ENCODE results near the gene C9orf50. TPM values are rescaled to one million over a fixed set of nuclear protein-coding genes. Genes with fewer than 3 reads are reported as not detected.

The C9orf50 gene
- total RNA-seq, 1 experiment from 2014 or later = not detected

DNA sequence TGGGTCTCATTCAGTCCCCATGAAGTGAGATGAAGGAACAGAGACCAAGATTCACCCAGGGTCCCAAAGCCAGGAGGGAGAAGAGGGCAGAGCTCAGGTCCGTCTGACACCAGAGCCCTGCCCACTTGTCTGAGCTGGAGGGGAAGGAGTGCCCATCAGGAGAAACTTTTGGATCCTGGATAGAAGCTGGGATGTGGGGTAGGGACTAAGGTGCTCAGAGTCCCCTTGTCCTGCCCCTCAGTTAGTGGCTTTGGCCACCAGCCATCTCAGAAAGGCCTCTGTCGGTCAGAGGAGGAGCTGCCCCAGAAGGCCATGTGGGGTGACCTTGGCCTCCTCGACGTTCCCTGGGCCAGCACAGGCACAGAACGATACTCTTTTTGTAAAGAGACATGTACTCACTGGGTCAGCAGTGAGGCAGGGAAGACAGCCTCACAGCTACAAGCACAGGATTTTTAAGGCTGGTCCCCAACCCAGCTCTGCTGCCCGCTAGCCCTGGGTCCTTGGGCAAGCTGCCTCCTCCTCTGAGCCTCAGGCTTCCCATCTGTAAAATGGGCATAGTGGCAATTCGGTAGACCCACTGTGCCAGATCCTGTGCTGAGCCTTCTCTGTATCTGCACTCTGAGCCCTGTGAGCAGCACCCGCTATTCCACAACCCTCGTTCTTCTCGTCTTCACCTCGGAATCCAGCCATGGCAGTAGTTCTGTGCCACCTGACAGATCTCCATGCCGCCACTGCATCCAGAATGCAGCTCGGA lies 49.4 kb downstream of the C9orf50 start:
- DNase-seq (ENCODE audit: low read depth) = no peak

DNA sequence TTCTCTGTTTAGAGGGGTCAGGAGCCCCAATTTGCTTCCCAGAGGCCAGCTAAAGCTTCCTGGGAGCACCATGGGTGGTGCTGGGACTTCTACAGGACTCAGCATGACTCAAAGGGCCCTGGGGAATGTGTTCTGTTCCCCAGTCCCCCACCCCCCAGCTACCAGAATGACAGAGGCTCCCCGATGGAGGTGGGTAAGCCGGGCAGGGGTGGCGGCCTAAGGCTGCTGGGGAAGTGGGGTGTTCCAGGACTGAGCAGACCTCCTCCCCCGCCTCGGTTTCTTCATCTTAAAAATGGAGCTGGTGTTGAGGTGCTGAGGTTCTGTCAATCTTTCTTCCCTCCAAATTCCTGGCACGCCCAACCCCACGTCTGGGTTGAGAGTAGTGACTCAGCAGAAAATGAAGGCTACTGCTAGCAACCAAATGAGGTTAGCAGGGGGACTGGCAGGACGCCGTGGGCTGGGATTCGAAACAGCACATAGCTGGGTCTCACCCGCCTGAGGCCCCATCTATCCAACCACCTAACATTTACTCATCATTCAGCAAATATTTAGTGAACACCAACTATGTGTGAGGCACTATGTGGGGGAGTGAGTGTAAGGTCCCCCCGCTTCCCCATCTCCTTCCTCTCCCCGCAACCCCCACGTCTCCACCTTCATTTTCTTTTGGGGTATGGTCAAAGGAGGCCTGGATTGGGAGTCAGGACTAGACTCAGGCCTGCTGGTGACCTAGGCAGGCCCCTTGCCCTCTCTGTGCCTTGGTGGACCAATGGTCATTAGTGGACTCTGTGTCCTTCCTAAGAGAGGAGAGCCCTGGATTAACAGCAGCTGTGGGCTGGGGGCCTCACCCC lies 50.2 kb downstream of the C9orf50 start:
- peak; percentile 39 for DNase-seq (ENCODE audit: low read depth)

DNA sequence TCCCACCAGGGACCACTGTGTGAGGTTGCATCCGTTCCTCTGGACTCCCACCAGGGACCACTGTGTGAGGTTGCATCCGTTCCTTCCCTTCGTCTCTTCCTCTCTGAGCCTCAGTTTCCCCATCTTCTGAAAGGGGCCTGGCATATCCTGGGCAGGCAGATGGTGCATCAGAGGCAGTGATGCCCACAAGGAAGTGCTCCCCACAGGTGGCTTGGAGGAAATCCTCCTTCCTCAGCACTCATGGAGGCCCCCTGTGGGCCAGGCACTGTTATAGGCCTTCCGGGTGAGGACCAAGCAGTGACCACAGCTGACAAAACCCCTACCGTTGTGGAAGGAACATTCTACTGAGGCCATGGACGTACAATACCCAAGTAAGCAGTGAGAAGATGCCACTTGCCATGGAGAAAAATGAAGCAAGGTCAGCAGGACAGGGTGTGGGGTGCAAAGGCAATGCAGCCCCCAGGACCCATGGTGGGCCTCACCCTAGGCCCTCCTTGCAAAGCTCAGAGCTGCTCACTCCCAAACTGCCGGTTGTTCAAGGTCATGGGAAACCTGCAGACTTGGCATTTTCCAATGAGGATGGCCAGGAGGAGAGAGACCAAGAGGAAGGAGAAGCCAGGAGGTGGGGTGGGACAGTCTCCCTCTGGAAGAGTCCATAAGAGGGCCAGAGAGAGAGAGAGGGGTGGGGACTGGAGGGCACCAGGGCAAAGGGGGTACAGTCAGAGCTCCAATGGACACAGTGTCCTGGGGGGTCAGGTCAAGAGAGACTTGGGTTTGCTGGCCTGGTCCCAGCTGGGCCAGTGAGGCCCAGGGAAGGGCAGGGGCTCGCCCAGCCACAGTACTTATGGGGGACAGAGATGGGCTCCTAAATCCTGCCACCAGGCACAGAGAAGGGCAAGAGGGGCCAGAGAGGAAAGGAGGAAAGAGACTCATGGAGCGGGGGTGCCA lies 51.1 kb downstream of the C9orf50 start:
- DNase-seq (ENCODE audit: low read depth) = no peak

DNA sequence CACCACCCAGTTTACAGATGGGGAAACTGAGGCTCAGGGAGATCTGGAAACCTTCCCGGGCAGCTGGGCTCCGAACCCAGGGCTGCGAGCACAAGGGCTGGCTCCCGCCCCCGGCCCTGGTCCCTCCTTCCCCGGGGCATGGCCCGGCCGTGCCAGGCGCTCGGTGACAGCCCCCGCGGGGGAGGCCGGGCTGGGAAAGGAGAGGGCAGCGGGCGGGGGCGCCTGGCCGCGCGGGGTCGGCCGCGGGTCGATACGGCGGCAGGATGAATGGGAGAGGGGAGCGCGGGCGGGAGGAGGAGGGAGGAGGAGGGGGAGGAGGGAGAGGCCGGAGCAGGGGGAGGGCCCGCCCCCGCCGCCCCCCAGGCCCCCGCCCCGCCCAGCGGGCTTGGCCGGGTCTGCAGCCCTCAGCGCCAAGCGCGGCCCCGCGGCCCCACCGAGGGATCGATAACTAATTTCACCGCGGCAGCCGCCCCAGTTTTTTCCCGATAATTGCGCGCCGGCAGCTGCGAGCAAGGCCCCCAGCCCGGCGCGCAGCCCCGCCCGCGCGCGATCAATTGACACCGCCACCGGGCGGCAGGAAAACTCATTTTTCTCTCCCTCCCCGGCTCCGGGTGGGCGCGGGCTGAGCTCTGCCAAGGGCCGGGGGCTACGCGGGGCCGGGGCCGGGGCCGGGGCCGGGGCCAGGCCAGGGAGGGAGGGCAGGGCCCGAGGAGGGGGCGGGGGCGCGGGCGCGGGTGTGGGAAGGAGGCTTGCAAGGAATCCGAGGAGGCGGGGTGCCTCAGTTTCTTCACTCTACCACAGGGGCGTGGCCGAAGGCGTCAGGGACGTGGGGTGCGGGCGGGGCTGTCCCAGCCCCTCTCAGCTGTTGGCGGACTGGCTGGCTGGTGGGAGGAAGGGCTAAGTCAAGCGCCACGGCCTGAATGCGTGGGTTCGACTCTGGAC lies 52.1 kb downstream of the C9orf50 start:
- DNase-seq (ENCODE audit: low read depth) = no peak

DNA sequence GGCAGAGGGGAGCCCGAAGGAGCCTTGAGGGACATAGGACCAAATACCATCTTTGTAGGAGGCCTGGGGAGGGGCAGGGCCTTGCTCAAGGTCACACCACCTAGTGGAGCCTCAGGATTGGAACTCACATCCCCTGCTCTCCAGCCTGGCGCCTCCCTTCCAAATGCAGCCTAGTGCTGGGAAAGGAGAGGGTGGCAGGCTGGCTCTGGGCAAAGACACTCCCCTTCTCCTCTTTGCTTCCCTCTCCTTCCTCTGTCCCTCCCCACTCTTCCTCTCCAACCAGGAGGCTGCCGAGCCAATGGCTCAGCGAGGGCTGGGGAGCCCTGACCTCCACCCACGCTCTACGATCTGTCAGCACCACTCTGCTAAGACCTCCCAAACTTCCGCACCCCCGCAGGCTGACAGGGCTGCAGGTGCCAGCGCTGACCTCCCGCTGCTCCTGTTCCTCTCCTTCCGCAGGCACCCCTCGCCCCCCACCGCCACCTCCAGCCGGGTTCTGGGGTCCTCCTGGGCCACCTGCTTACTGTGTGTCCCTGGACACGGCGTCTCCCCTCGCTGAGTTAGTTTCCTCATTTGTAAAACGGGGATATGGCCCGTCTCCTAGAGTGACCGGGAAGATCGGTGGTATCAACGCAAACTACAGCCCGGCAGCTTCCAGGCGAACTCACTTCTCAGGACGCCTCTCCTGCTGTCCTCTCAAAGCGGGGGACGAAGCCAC lies 52.9 kb downstream of the C9orf50 start:
- peak; percentile 48 for DNase-seq (ENCODE audit: low read depth)

DNA sequence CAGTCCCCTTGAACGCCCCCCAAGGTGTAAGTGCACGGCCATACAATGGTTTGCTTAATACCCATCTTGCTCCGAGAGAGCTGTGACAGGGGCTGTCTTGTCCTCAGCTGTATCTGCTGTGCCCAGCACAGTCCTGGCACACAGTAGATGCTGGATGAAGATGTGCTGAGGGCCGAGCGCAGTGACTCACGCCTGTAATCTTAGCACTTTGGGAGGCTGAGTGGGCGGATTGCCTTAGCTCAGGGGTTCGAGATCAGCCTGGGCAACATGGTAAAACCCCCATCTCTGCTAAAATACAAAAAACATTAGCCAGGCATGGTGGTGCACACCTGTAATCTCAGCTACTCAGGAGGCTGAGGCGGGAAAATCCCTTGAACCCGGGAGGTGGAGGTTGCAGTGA lies 53.6 kb downstream of the C9orf50 start:
- DNase-seq (ENCODE audit: low read depth) = no peak

DNA sequence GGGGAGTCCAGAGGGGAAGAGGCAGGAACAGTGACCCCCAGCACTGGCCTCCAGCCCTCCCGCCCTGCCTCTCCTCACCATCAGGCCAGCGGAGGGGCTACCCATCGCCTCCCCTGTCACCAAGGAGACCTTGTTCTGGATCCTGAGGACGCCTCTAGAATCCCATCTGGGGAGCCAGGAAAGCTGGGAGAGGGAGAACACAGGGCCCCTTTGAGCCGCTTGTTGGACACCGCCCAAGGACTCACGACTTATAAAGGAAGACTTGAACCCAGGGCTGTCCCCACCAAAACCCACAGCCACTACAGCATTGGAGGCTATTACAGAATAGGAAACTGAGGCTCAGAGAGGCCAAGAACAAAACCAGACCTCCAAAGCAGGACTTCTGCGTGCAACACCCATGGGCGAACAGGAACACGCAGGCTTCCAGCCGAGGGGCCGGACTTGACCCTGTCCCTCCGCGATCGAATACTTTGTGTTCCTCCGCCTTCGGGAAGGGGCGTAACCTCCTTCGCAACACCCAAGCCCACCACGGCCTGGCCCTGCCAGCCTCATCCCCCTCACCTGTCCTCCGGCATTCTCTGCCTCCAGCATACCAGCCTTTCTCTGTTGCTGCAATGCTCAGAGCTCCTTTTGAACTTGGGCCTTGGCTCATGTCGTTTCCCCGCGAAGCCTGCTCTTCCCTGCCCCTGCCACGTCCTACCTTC lies 54.2 kb downstream of the C9orf50 start:
- no peak for DNase-seq (ENCODE audit: low read depth)

DNA sequence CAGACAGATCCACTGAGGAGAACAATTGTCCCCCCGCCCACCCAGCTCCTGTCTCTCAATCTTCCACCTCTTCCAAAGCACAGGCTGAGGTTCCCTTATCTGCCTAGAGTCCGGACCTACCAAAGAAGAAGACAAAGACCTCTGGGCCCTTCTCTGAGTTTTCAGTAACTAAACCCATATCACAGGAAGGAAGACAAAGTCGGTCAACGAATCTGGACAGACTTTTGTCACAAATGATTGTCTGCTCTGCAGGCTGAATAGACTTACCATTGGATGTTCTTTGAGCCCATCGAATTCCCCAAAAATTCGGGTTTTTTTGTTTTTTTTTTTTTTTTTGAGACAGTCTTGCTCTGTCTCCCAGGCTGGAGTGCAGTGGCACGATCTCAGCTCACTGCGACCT lies 58.0 kb downstream of the C9orf50 start:
- DNase-seq (ENCODE audit: low read depth) = no peak

DNA sequence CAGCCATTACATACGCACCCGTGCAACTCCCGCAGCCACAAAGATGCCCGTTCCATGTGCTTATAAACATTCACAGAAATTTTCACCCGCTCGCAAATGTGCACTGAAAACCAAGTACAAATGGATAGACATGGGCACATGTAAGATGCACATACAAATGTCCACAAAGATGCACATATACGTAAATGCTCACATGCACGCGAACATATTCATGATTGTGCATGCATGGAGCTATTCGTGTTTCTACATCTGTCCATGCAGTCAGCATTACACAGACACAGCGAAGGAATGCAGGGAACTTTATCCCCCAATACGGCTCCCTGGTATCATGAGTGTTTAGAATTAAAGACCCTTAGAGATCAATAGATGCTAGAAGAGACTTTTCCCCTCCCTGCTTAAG lies 58.4 kb downstream of the C9orf50 start:
- no peak for DNase-seq (ENCODE audit: low read depth)

Other genes starting within 250 kb of the C9orf50 start
- 65.9 and 66.4 TPM in 2 replicates for gene NTMT1, start 5.1 kb upstream of the C9orf50 start, total RNA-seq (2014; rRNA removed; shearing (Covaris generic))
- 28.7 and 31.6 TPM in 2 replicates for gene ASB6, start 21.1 kb upstream of the C9orf50 start, total RNA-seq (2014; rRNA removed; shearing (Covaris generic))
- not detected in 2 replicates for gene PRRX2, start 44.5 kb upstream of the C9orf50 start, total RNA-seq (2014; rRNA removed; shearing (Covaris generic))
- 0.10 and 0.18 TPM in 2 replicates for gene PTGES, start 131.9 kb upstream of the C9orf50 start, total RNA-seq (2014; rRNA removed; shearing (Covaris generic))
- 34.3 and 39.1 TPM in 2 replicates for gene TOR1B, start 182.1 kb upstream of the C9orf50 start, total RNA-seq (2014; rRNA removed; shearing (Covaris generic))
- 55.1 and 75.2 TPM in 2 replicates for gene TOR1A, start 203.0 kb upstream of the C9orf50 start, total RNA-seq (2014; rRNA removed; shearing (Covaris generic))
- gene C9orf78, start 214.2 kb upstream of the C9orf50 start, total RNA-seq (2014; rRNA removed; shearing (Covaris generic)) = 86.5 and 101 TPM in 2 replicates
- gene USP20, start 214.4 kb upstream of the C9orf50 start, total RNA-seq (2014; rRNA removed; shearing (Covaris generic)) = 5.9 and 7.5 TPM in 2 replicates

Measured in HT1080 (cell line).